NB4 (cell line): ENCODE results near the gene GTF2I.
"Not testable (repeated sequence)": the region's sequence is repeated elsewhere in the genome, so short reads cannot be mapped to it uniquely, and the experiment has no call there.

ENCODE experiments used
- DNase-seq: peaks from one replicate; pipeline ENCODE4 v3.0.0; 2010; ENCODE audit warnings: low read depth
- H3K4me3 ChIP-seq: one replicate; pipeline ENCODE4 v1.5.1; 2011; ENCODE audit warnings: mild to moderate bottlenecking, low read depth, low read length, moderate library complexity
- MYC ChIP-seq: IDR thresholded peaks from 2 replicates; pipeline ENCODE4 v1.6.1; 2011; ENCODE audit warnings: low read depth, low read length
- POLR2A ChIP-seq: IDR thresholded peaks from 2 replicates; pipeline ENCODE4 v1.6.1; 2011; ENCODE audit warnings: mild to moderate bottlenecking; ENCODE audit not compliant: insufficient read length; ENCODE audit errors: extremely low read depth
- TF ChIP-seq, protein P1 (sequence below): IDR thresholded peaks from one replicate; pipeline ENCODE4 v1.5.1; 2012; ENCODE audit warnings: low read depth, low read length
- TF ChIP-seq, protein P2 (sequence below): IDR thresholded peaks from 2 replicates; pipeline ENCODE4 v1.6.1; 2011; ENCODE audit warnings: low read depth, low read length

Gene GTF2I

DNA sequence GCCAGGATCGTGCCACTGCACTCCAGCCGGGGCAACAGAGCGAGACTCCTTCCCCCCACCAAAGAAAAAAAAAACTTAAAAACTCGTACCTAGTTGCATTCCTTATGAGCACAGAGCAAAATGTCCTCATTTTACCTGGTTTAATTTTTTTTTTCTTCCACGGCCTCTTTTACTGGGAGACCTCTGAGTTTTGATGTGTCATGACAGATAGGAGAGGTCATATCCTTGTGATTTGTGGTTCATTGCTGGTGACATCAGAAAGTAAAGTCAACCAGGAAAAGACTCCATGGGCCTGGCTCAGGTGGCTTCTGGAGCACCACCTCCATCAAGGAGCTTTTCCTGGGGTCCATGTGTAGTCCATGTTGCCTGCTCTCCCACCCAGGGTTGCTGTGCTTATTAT is 26.3 kb downstream of the GTF2I start:
- no peak overlapping the region for H3K4me3 ChIP-seq
- TF ChIP-seq POLR2A = no peak
- TF ChIP-seq, protein P1, sequence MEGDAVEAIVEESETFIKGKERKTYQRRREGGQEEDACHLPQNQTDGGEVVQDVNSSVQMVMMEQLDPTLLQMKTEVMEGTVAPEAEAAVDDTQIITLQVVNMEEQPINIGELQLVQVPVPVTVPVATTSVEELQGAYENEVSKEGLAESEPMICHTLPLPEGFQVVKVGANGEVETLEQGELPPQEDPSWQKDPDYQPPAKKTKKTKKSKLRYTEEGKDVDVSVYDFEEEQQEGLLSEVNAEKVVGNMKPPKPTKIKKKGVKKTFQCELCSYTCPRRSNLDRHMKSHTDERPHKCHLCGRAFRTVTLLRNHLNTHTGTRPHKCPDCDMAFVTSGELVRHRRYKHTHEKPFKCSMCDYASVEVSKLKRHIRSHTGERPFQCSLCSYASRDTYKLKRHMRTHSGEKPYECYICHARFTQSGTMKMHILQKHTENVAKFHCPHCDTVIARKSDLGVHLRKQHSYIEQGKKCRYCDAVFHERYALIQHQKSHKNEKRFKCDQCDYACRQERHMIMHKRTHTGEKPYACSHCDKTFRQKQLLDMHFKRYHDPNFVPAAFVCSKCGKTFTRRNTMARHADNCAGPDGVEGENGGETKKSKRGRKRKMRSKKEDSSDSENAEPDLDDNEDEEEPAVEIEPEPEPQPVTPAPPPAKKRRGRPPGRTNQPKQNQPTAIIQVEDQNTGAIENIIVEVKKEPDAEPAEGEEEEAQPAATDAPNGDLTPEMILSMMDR = no peak
- TF ChIP-seq, protein P2, sequence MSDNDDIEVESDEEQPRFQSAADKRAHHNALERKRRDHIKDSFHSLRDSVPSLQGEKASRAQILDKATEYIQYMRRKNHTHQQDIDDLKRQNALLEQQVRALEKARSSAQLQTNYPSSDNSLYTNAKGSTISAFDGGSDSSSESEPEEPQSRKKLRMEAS = no peak
- no peak for TF ChIP-seq MYC
- DNase-seq = no peak

GRCh38 chr7:74684473-74684872 is 27.0 kb downstream of the GTF2I start:
- no peak for DNase-seq
- H3K4me3 ChIP-seq = no peak overlapping the region
- TF ChIP-seq POLR2A (no peak), MYC (no peak)
- TF ChIP-seq, protein P2 = no peak
- TF ChIP-seq, protein P1 = no peak

DNA sequence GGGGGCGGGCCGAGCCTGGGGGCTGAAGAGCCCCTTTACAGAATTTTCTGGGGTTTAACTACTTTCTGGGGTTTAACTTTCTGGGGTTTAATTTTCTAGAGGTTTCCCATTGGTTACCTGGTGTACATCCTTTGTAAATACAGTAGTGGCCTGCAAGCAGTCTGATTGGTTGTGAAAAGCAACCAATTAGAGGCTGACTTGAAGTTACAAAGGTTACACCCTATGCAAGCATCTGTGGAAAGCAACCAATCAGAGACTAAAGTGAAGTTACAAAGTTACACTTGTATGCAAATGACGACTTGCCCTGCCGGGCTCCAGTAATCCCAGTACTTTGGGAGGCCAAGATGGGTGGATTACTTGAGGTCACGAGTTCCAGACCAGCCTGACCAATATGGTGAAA is 27.4 kb downstream of the GTF2I start:
- TF ChIP-seq MYC (no peak), POLR2A (no peak)
- TF ChIP-seq, protein P2 = no peak
- TF ChIP-seq, protein P1 = no peak
- no peak for DNase-seq
- H3K4me3 ChIP-seq = no peak overlapping the region

- TF ChIP-seq POLR2A = no peak
- TF ChIP-seq, protein P2 = no peak
- TF ChIP-seq, protein P1 = no peak
- no peak for TF ChIP-seq MYC
- no peak for DNase-seq
- H3K4me3 ChIP-seq = no peak overlapping the region
Observed at GRCh38 chr7:74690474-74690873, 33.0 kb downstream of the GTF2I start.

DNA sequence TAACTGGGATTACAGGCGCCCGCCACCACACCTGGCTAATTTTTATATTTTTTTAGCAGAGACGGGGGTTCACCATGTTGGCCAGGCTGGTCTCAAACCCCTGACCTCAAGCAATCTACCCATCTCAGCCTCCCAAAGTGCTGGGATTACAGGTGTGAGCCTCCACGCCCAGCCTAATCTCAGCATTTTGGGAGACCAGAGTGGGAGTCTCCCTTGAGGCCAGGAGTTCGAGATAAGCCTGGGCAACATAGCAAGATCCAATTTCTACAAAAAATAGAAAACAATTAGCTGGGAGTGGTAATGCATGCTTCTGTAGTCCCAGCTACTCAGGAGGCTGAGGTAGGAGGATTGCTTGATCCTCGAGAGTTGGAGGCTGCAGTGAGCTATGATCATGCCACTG is 46.9 kb downstream of the GTF2I start:
- DNase-seq, H3K4me3 ChIP-seq: not testable (repeated sequence)

DNA sequence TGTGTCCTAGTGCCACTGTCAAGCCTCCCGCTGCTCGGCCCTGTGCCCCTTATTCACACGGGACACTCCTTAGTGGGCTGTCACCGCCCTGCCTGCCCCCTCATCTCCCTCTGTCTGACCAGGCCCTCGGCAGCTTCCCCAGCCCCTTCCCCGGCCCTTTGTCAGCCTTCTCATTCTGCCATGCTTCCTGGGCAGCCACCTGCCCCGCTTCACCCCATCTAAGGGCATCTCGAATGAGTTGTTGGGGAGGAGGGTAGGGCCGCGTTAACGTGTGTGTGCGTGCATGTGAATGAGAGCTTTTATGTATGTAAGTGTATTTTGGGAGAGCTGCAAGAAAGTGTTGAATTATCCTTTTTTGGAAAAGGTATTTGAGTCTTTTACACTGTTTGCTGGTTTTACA is 49.7 kb downstream of the GTF2I start:
- no peak overlapping the region for H3K4me3 ChIP-seq
- no peak for DNase-seq
- TF ChIP-seq MYC (no peak), POLR2A (no peak)
- TF ChIP-seq, protein P1 = no peak
- TF ChIP-seq, protein P2 = no peak
